Loucy (cell line): ENCODE results near the gene PTPRN2.
"Not testable (repeated sequence)": the region's sequence is repeated elsewhere in the genome, so short reads cannot be mapped to it uniquely, and the experiment has no call there.

Experiments
- CTCF ChIP-seq: fragments of 200-600 bp; sonication (generic); conservative IDR thresholded peaks from 2 replicates; pipeline ENCODE4 v1.5.1; 2014; ENCODE audit warnings: mild to moderate bottlenecking, antibody characterized with exemption, low read length
- EZH2phosphoT487 ChIP-seq: fragments of 200-600 bp; IDR thresholded peaks from 2 replicates; pipeline ENCODE4 v1.6.1; 2018; ENCODE audit warnings: antibody characterized with exemption, mild to moderate bottlenecking, moderate library complexity, borderline replicate concordance

DNA sequence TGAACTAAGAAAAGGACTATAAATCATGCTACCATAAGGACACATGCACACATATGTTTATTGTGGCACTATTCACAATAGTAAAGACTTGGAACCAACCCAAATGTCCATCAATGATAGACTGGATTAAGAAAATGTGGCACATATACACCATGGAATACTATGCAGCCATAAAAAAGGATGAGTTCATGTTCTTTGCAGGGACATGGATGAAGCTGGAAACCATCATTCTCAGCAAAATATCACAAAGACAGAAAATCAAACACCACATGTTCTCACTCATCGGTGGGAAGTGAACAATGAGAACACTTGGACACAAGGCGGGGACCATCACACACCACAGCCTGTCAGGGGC lies 922.0 kb downstream of the PTPRN2 start:
- not testable (repeated sequence) for TF ChIP-seq CTCF, EZH2phosphoT487
